LHCN-M2 (cell line): ENCODE measurements around the gene CDH4. TPM values are rescaled to one million over a fixed set of nuclear protein-coding genes. Genes with fewer than 3 reads are reported as not detected.
"Not testable (repeated sequence)": the region's sequence is repeated elsewhere in the genome, so short reads cannot be mapped to it uniquely, and the experiment has no call there.

Experiments
- DNase-seq: peaks from one replicate; pipeline ENCODE4 v3.0.0-alpha.2; 2012; ENCODE audit warnings: low read depth
- total RNA-seq: library from RNA; depleted of rRNA; stranded (reverse); fragments of >200 nt; gene quantifications from 2 replicates; pipeline ENCODE4 v1.2.3, GENCODE V29; 2014

Gene CDH4
- total RNA-seq, 1 experiment from 2014 or later: 0.98 TPM

GRCh38 chr20:61437280-61438206, 185.5 kb downstream of the CDH4 start:
- no peak for DNase-seq

GRCh38 chr20:61438285-61438684, 186.2 kb downstream of the CDH4 start:
- no peak for DNase-seq

- no peak for DNase-seq
Measured at GRCh38 chr20:61439251-61439650, 187.2 kb downstream of the CDH4 start.

- DNase-seq: no peak
Measured at GRCh38 chr20:61440548-61441055, 188.5 kb downstream of the CDH4 start.

GRCh38 chr20:61441537-61441936, 189.5 kb downstream of the CDH4 start:
- DNase-seq: no peak

- DNase-seq: no peak
Measured at GRCh38 chr20:61442075-61442670, 190.1 kb downstream of the CDH4 start.

- no peak for DNase-seq
Measured at GRCh38 chr20:61442718-61443117, 190.7 kb downstream of the CDH4 start.

GRCh38 chr20:61443443-61444126, 191.5 kb downstream of the CDH4 start:
- no peak for DNase-seq

- no peak for DNase-seq
Measured at GRCh38 chr20:61444637-61445036, 192.6 kb downstream of the CDH4 start.

GRCh38 chr20:61445138-61445537, 193.1 kb downstream of the CDH4 start:
- no peak for DNase-seq

- DNase-seq: no peak
Measured at GRCh38 chr20:61445741-61446140, 193.7 kb downstream of the CDH4 start.

- no peak for DNase-seq
Measured at GRCh38 chr20:61447952-61448351, 195.9 kb downstream of the CDH4 start.

- no peak for DNase-seq
Measured at GRCh38 chr20:61448386-61448785, 196.3 kb downstream of the CDH4 start.

GRCh38 chr20:61449057-61449609, 197.1 kb downstream of the CDH4 start:
- no peak for DNase-seq

GRCh38 chr20:61449916-61450315, 197.9 kb downstream of the CDH4 start:
- peak; percentile 7 for DNase-seq

GRCh38 chr20:61450549-61450948, 198.5 kb downstream of the CDH4 start:
- DNase-seq: no peak

- DNase-seq: no peak
Measured at GRCh38 chr20:61451009-61451408, 198.9 kb downstream of the CDH4 start.

- DNase-seq: no peak
Measured at GRCh38 chr20:61451953-61452352, 199.9 kb downstream of the CDH4 start.

GRCh38 chr20:61453219-61453618, 201.2 kb downstream of the CDH4 start:
- DNase-seq: no peak

- DNase-seq: not testable (repeated sequence)
Measured at GRCh38 chr20:61453623-61454022, 201.6 kb downstream of the CDH4 start.

GRCh38 chr20:61454053-61454452, 202.0 kb downstream of the CDH4 start:
- DNase-seq: no peak
